ENCODE results near the gene USP53.

DNA sequence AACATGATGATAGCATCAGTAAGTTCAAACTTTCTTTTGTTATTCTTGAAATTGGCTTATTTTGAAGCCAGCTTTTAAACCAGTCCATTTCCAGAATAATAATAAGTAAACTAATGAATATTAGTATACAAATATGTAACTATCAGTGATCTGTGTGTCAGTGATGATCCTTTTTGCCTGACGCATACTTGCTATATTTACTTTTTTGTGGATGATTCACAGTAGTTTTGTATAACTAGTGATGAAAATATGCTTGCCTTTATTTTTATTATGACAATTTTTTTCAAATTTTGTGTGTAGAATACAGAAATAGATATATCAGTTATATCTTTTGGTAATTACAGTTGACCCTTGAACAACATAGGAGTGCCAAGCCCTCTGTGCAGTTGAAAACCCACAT lies 49.5 kb downstream of the USP53 start:
- TF ChIP-seq, protein P1, sequence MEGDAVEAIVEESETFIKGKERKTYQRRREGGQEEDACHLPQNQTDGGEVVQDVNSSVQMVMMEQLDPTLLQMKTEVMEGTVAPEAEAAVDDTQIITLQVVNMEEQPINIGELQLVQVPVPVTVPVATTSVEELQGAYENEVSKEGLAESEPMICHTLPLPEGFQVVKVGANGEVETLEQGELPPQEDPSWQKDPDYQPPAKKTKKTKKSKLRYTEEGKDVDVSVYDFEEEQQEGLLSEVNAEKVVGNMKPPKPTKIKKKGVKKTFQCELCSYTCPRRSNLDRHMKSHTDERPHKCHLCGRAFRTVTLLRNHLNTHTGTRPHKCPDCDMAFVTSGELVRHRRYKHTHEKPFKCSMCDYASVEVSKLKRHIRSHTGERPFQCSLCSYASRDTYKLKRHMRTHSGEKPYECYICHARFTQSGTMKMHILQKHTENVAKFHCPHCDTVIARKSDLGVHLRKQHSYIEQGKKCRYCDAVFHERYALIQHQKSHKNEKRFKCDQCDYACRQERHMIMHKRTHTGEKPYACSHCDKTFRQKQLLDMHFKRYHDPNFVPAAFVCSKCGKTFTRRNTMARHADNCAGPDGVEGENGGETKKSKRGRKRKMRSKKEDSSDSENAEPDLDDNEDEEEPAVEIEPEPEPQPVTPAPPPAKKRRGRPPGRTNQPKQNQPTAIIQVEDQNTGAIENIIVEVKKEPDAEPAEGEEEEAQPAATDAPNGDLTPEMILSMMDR (IDR thresholded peaks at IDR 0.05; ENCODE audit: insufficient read depth, low read depth, low read length), result no peak
- no peak for TF ChIP-seq EZH2 (IDR thresholded peaks at IDR 0.05; ENCODE audit: insufficient read depth, low read length)
